Measurements from ENCODE around the gene MAPK10. TPM values are rescaled to one million over a fixed set of nuclear protein-coding genes. Genes with fewer than 3 reads are reported as not detected.

Gene MAPK10
- total RNA-seq, 1 experiment from 2014 or later = 423 TPM

GRCh38 chr4:86221002-86221401 lies 138.9 kb downstream of the MAPK10 start:
- H3K4me2 ChIP-seq (ENCODE audit: low read depth, low read length, poor library complexity, severe bottlenecking) = no peak overlapping the region
- H3K9me3 ChIP-seq (ENCODE audit: low read length) = no peaks in the 10 kb centered on the region
- no peak overlapping the region for H2AFZ ChIP-seq (ENCODE audit: low read length)
- H3K9me2 ChIP-seq (replicated peaks; ENCODE audit: insufficient read depth, low read length) = no peaks in the 10 kb centered on the region
- H3K4me1 ChIP-seq (ENCODE audit: low read length) = peaks cover 13% of the 10 kb centered on the region
- DNase-seq = no peak
- no peaks in the 10 kb centered on the region for H3K27me3 ChIP-seq (ENCODE audit: low read length)
- H3K9ac ChIP-seq (ENCODE audit: low read length) = no peak overlapping the region
- H3K4me3 ChIP-seq (ENCODE audit: low read length) = no peak overlapping the region
- no peaks in the 10 kb centered on the region for H4K20me1 ChIP-seq (ENCODE audit: insufficient read depth, low read depth, low read length)
- peaks cover 91% of the 10 kb centered on the region for H3K79me2 ChIP-seq (ENCODE audit: low read length)
- H3K36me3 ChIP-seq (ENCODE audit: insufficient read depth, low read length) = peaks cover 21% of the 10 kb centered on the region
- no peak overlapping the region for H3K27ac ChIP-seq (ENCODE audit: low read length)

- H3K4me1 ChIP-seq (ENCODE audit: low read length) = peaks cover 8% of the 10 kb centered on the region; the same call in 1 of the 2 replicates
- H3K79me2 ChIP-seq (ENCODE audit: low read length) = peaks cover 91% of the 10 kb centered on the region
- peaks cover 21% of the 10 kb centered on the region for H3K36me3 ChIP-seq (ENCODE audit: insufficient read depth, low read length)
- H3K4me3 ChIP-seq (ENCODE audit: low read length) = no peak overlapping the region
- no peaks in the 10 kb centered on the region for H3K9me2 ChIP-seq (replicated peaks; ENCODE audit: insufficient read depth, low read length)
- no peak overlapping the region for H3K27ac ChIP-seq (ENCODE audit: low read length)
- no peak for DNase-seq
- H2AFZ ChIP-seq (ENCODE audit: low read length) = no peak overlapping the region
- no peaks in the 10 kb centered on the region for H3K27me3 ChIP-seq (ENCODE audit: low read length)
- peaks cover under 1% of the 10 kb centered on the region for H3K9me3 ChIP-seq (ENCODE audit: low read length)
- no peaks in the 10 kb centered on the region for H4K20me1 ChIP-seq (ENCODE audit: insufficient read depth, low read depth, low read length)
- H3K4me2 ChIP-seq (ENCODE audit: low read depth, low read length, poor library complexity, severe bottlenecking) = no peak overlapping the region
- no peak overlapping the region for H3K9ac ChIP-seq (ENCODE audit: low read length)
These were observed 139.7 kb downstream of the MAPK10 start for GRCh38 chr4:86220121-86220520.

DNA sequence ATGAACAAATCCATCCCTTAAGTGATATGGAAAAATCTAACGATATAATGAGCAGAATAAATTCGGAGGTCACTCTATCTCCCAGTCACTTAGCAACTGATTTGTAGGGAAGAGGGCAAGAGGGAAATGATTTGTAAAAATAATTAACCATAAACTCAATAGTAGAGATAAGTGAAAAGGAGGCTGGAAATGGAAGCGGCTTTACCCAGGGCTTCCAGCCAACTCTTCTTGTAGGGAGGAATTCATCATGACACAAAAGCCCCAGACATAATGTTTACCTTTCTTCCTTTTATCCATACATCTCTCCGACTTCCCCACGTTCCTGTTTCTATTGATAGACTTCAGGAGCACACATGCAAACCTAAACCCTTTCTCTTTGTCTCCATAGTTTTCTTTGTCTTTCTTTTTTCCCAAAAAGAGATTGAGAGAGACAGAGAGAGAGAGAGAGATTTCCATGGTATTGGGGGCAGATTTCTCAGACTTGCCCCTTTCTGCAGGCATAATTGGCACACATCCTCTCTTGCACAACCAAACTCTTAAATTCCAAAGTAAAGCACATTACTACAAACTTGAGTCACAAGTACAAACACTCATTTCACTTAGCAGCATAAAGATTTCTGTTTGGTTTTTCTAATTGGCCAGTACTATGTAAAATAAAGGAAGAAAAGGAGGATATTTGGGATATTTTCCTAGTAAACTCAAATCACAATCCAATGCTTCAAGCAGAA lies 140.9 kb downstream of the MAPK10 start:
- H4K20me1 ChIP-seq (ENCODE audit: insufficient read depth, low read depth, low read length) = no peaks in the 10 kb centered on the region
- H2AFZ ChIP-seq (ENCODE audit: low read length) = no peak overlapping the region
- no peak overlapping the region for H3K27ac ChIP-seq (ENCODE audit: low read length)
- no peaks in the 10 kb centered on the region for H3K27me3 ChIP-seq (ENCODE audit: low read length)
- H3K79me2 ChIP-seq (ENCODE audit: low read length) = peaks cover 91% of the 10 kb centered on the region
- peaks cover 3% of the 10 kb centered on the region; the same call in 1 of the 2 replicates for H3K4me1 ChIP-seq (ENCODE audit: low read length)
- no peak overlapping the region for H3K9ac ChIP-seq (ENCODE audit: low read length)
- H3K9me2 ChIP-seq (replicated peaks; ENCODE audit: insufficient read depth, low read length) = no peaks in the 10 kb centered on the region
- H3K4me3 ChIP-seq (ENCODE audit: low read length) = no peak overlapping the region
- H3K4me2 ChIP-seq (ENCODE audit: low read depth, low read length, poor library complexity, severe bottlenecking) = no peak overlapping the region
- peaks cover 28% of the 10 kb centered on the region for H3K36me3 ChIP-seq (ENCODE audit: insufficient read depth, low read length)
- no peak for DNase-seq
- H3K9me3 ChIP-seq (ENCODE audit: low read length) = peaks cover 10% of the 10 kb centered on the region

DNA sequence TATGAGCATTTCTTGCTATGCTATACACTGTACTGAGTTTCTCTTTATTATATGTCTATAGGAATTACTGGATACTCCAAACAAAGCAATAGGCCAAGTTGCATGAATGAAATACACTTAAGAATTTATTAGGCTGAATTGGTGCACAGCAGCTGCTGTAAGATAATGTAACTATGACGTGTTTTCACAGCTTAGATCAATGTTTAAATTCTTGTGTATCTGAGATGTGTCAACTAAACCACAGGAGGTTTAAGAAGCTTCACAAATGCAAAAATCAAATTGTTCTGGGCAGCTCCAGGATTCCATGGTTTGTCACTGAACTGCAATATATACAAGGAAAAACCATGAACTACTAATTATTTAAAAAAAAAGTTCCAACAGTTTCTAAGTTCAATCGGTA lies 156.7 kb downstream of the MAPK10 start:
- peaks cover 66% of the 10 kb centered on the region for H3K79me2 ChIP-seq (ENCODE audit: low read length)
- H4K20me1 ChIP-seq (ENCODE audit: insufficient read depth, low read depth, low read length) = no peaks in the 10 kb centered on the region
- no peak overlapping the region for H3K9ac ChIP-seq (ENCODE audit: low read length)
- DNase-seq = no peak
- no peak overlapping the region for H3K27ac ChIP-seq (ENCODE audit: low read length)
- H3K9me2 ChIP-seq (replicated peaks; ENCODE audit: insufficient read depth, low read length) = no peaks in the 10 kb centered on the region
- no peak overlapping the region for H2AFZ ChIP-seq (ENCODE audit: low read length)
- H3K36me3 ChIP-seq (ENCODE audit: insufficient read depth, low read length) = 0 out of 2 replicates have a peak, but pooled peaks cover 2% of the 10 kb centered on the region
- H3K4me3 ChIP-seq (ENCODE audit: low read length) = no peak overlapping the region
- no peaks in the 10 kb centered on the region for H3K4me1 ChIP-seq (ENCODE audit: low read length)
- H3K4me2 ChIP-seq (ENCODE audit: low read depth, low read length, poor library complexity, severe bottlenecking) = no peak overlapping the region
- H3K27me3 ChIP-seq (ENCODE audit: low read length) = no peaks in the 10 kb centered on the region
- H3K9me3 ChIP-seq (ENCODE audit: low read length) = no peaks in the 10 kb centered on the region

DNA sequence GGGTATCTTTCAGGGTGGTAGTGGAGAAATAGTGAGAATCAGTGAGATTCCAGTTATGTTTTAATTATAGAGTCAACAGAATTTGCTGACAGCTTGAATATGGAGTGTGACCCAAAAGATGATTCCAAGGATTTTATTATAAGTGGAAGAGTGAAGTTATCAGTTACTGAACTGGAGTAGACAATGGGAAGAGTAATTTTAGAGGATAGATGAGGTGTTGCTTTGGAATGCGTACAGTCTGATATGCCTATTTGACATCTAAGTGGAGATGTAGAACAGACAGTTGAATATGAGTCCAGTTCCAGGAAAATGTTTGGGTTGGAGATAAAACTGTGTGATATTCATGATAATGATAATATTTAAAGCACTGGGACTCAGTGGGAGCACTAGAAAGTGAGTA lies 174.2 kb downstream of the MAPK10 start:
- no peak overlapping the region for H3K4me2 ChIP-seq (ENCODE audit: low read depth, low read length, poor library complexity, severe bottlenecking)

GRCh38 chr4:86184901-86185285 lies 175.0 kb downstream of the MAPK10 start:
- Histone ChIP-seq H3K27me3 (ENCODE audit: low read length) (no peaks in the 10 kb centered on the region), H3K9me2 (replicated peaks; ENCODE audit: insufficient read depth, low read length) (no peaks in the 10 kb centered on the region)

More for the DNA sequence above, 174.2 kb downstream of the MAPK10 start:
- H3K4me3 ChIP-seq (ENCODE audit: low read length) = no peak overlapping the region
- H2AFZ ChIP-seq (ENCODE audit: low read length) = no peak overlapping the region
- no peak for DNase-seq
- H3K9ac ChIP-seq (ENCODE audit: low read length) = no peak overlapping the region
- no peak overlapping the region for H3K27ac ChIP-seq (ENCODE audit: low read length)
- H3K4me1 ChIP-seq (ENCODE audit: low read length) = no peaks in the 10 kb centered on the region
- no peaks in the 10 kb centered on the region for H3K9me2 ChIP-seq (replicated peaks; ENCODE audit: insufficient read depth, low read length)
- H3K9me3 ChIP-seq (ENCODE audit: low read length) = no peaks in the 10 kb centered on the region
- peaks cover 17% of the 10 kb centered on the region; the same call in 1 of the 2 replicates for H3K79me2 ChIP-seq (ENCODE audit: low read length)
- H4K20me1 ChIP-seq (ENCODE audit: insufficient read depth, low read depth, low read length) = no peaks in the 10 kb centered on the region
- H3K36me3 ChIP-seq (ENCODE audit: insufficient read depth, low read length) = peaks cover 31% of the 10 kb centered on the region
- no peaks in the 10 kb centered on the region for H3K27me3 ChIP-seq (ENCODE audit: low read length)

GRCh38 chr4:86184216-86184900 lies 175.5 kb downstream of the MAPK10 start:
- Histone ChIP-seq H2AFZ (ENCODE audit: low read length) (no peak overlapping the region), H3K79me2 (ENCODE audit: low read length) (peaks cover 29% of the 10 kb centered on the region), H3K9me3 (ENCODE audit: low read length) (no peaks in the 10 kb centered on the region), H3K4me3 (ENCODE audit: low read length) (no peak overlapping the region), H3K9me2 (replicated peaks; ENCODE audit: insufficient read depth, low read length) (no peaks in the 10 kb centered on the region), H3K4me1 (ENCODE audit: low read length) (no peaks in the 10 kb centered on the region), H3K27ac (ENCODE audit: low read length) (no peak overlapping the region), H3K27me3 (ENCODE audit: low read length) (no peaks in the 10 kb centered on the region), H3K9ac (ENCODE audit: low read length) (no peak overlapping the region), H3K4me2 (ENCODE audit: low read depth, low read length, poor library complexity, severe bottlenecking) (no peak overlapping the region), H3K36me3 (ENCODE audit: insufficient read depth, low read length) (peaks cover 32% of the 10 kb centered on the region), H4K20me1 (ENCODE audit: insufficient read depth, low read depth, low read length) (no peaks in the 10 kb centered on the region)
- DNase-seq = no peak

More at GRCh38 chr4:86184901-86185285, 175.0 kb downstream of the MAPK10 start:
- Histone ChIP-seq H3K9ac (ENCODE audit: low read length) (no peak overlapping the region), H4K20me1 (ENCODE audit: insufficient read depth, low read depth, low read length) (no peaks in the 10 kb centered on the region), H3K27ac (ENCODE audit: low read length) (no peak overlapping the region), H3K9me3 (ENCODE audit: low read length) (no peaks in the 10 kb centered on the region), H3K79me2 (ENCODE audit: low read length) (peaks cover 23% of the 10 kb centered on the region), H3K4me1 (ENCODE audit: low read length) (no peaks in the 10 kb centered on the region), H3K36me3 (ENCODE audit: insufficient read depth, low read length) (peaks cover 31% of the 10 kb centered on the region), H2AFZ (ENCODE audit: low read length) (no peak overlapping the region), H3K4me3 (ENCODE audit: low read length) (no peak overlapping the region), H3K4me2 (ENCODE audit: low read depth, low read length, poor library complexity, severe bottlenecking) (no peak overlapping the region)
- DNase-seq = no peak

DNA sequence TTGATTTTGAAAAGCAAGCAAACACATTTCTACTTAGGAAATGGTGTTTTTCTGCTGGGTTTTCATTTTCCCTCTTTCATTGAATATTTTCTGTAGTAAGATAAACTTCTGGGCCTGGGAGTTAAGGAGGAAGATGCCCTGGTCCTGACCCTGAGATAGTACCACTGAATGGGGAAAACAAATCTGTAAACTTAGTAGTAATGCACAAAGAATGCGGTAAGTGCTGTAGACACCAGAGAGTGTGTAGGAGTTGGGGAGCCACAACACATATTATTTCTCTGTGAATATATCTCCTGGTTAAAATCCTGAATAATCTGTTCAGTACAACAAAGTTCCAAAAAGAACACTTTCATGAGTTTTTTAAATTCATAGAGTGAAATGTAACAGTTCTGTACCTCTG lies 178.3 kb downstream of the MAPK10 start:
- Histone ChIP-seq H3K36me3 (ENCODE audit: insufficient read depth, low read length) (peaks cover 35% of the 10 kb centered on the region), H3K4me2 (ENCODE audit: low read depth, low read length, poor library complexity, severe bottlenecking) (no peak overlapping the region), H2AFZ (ENCODE audit: low read length) (no peak overlapping the region), H3K4me3 (ENCODE audit: low read length) (no peak overlapping the region), H4K20me1 (ENCODE audit: insufficient read depth, low read depth, low read length) (no peaks in the 10 kb centered on the region), H3K9ac (ENCODE audit: low read length) (no peak overlapping the region), H3K79me2 (ENCODE audit: low read length) (peaks cover 46% of the 10 kb centered on the region), H3K4me1 (ENCODE audit: low read length) (no peaks in the 10 kb centered on the region), H3K9me3 (ENCODE audit: low read length) (no peaks in the 10 kb centered on the region), H3K27me3 (ENCODE audit: low read length) (no peaks in the 10 kb centered on the region), H3K27ac (ENCODE audit: low read length) (no peak overlapping the region), H3K9me2 (replicated peaks; ENCODE audit: insufficient read depth, low read length) (no peaks in the 10 kb centered on the region)
- DNase-seq = no peak
